ENCODE results near the gene AP1G2. TPM values are rescaled to one million over a fixed set of nuclear protein-coding genes. Genes with fewer than 3 reads are reported as not detected.
"Not testable (repeated sequence)": the region's sequence is repeated elsewhere in the genome, so short reads cannot be mapped to it uniquely, and the experiment has no call there.

AP1G2 gene
- polyA plus RNA-seq, 4 donors, result 71.7 to 89.8 (median 78.0) TPM

- peak in 1 of 4 donors; percentile 55 for DNase-seq (ENCODE audit: low read depth in 4 of 4, low spot score in 3 of 4)
Observed at GRCh38 chr14:23539248-23540140, 28.1 kb downstream of the AP1G2 start.

- no peak for DNase-seq (ENCODE audit: low read depth in 4 of 4, low spot score in 3 of 4)
Observed at GRCh38 chr14:23538785-23539184, 28.8 kb downstream of the AP1G2 start.

- DNase-seq (ENCODE audit: low read depth in 4 of 4, low spot score in 3 of 4), result no peak
Observed at GRCh38 chr14:23538050-23538718, 29.4 kb downstream of the AP1G2 start.

- DNase-seq (ENCODE audit: low read depth in 4 of 4, low spot score in 3 of 4), result no peak
Observed at GRCh38 chr14:23537351-23538049, 30.1 kb downstream of the AP1G2 start.

GRCh38 chr14:23536906-23537305 lies 30.7 kb downstream of the AP1G2 start:
- not testable (repeated sequence) for DNase-seq (ENCODE audit: low read depth in 4 of 4, low spot score in 3 of 4)

- DNase-seq (ENCODE audit: low read depth in 4 of 4, low spot score in 3 of 4), result no peak
Observed at GRCh38 chr14:23536494-23536893, 31.1 kb downstream of the AP1G2 start.

- DNase-seq (ENCODE audit: low read depth in 4 of 4, low spot score in 3 of 4), result no peak
Observed at GRCh38 chr14:23535943-23536342, 31.6 kb downstream of the AP1G2 start.

GRCh38 chr14:23533652-23534435 lies 33.7 kb downstream of the AP1G2 start:
- no peak for DNase-seq (ENCODE audit: low read depth in 4 of 4, low spot score in 3 of 4)

GRCh38 chr14:23532658-23533057 lies 34.9 kb downstream of the AP1G2 start:
- DNase-seq (ENCODE audit: low read depth in 4 of 4, low spot score in 3 of 4), result no peak

GRCh38 chr14:23531391-23531790 lies 36.2 kb downstream of the AP1G2 start:
- DNase-seq (ENCODE audit: low read depth in 4 of 4, low spot score in 3 of 4), result no peak

- DNase-seq (ENCODE audit: low read depth in 4 of 4, low spot score in 3 of 4), result no peak
Observed at GRCh38 chr14:23530375-23531055, 37.1 kb downstream of the AP1G2 start.

- DNase-seq (ENCODE audit: low read depth in 4 of 4, low spot score in 3 of 4), result no peak
Observed at GRCh38 chr14:23529016-23529415, 38.6 kb downstream of the AP1G2 start.

- no peak for DNase-seq (ENCODE audit: low read depth in 4 of 4, low spot score in 3 of 4)
Observed at GRCh38 chr14:23528555-23528954, 39.0 kb downstream of the AP1G2 start.

GRCh38 chr14:23525611-23526010 lies 42.0 kb downstream of the AP1G2 start:
- no peak for DNase-seq (ENCODE audit: low read depth in 4 of 4, low spot score in 3 of 4)

- DNase-seq (ENCODE audit: low read depth in 4 of 4, low spot score in 3 of 4), result no peak
Observed at GRCh38 chr14:23524954-23525353, 42.6 kb downstream of the AP1G2 start.

- no peak for DNase-seq (ENCODE audit: low read depth in 4 of 4, low spot score in 3 of 4)
Observed at GRCh38 chr14:23523229-23524016, 44.2 kb downstream of the AP1G2 start.

- no peak for DNase-seq (ENCODE audit: low read depth in 4 of 4, low spot score in 3 of 4)
Observed at GRCh38 chr14:23522643-23523198, 44.9 kb downstream of the AP1G2 start.

GRCh38 chr14:23521785-23522640 lies 45.6 kb downstream of the AP1G2 start:
- no peak for DNase-seq (ENCODE audit: low read depth in 4 of 4, low spot score in 3 of 4)
